Measurements from ENCODE around the gene SPECC1L. TPM values are rescaled to one million over a fixed set of nuclear protein-coding genes. Genes with fewer than 3 reads are reported as not detected.
"Not testable (repeated sequence)": the region's sequence is repeated elsewhere in the genome, so short reads cannot be mapped to it uniquely, and the experiment has no call there.

The SPECC1L gene
- total RNA-seq, 1 donor from 2014 or later = 35.9 TPM

DNA sequence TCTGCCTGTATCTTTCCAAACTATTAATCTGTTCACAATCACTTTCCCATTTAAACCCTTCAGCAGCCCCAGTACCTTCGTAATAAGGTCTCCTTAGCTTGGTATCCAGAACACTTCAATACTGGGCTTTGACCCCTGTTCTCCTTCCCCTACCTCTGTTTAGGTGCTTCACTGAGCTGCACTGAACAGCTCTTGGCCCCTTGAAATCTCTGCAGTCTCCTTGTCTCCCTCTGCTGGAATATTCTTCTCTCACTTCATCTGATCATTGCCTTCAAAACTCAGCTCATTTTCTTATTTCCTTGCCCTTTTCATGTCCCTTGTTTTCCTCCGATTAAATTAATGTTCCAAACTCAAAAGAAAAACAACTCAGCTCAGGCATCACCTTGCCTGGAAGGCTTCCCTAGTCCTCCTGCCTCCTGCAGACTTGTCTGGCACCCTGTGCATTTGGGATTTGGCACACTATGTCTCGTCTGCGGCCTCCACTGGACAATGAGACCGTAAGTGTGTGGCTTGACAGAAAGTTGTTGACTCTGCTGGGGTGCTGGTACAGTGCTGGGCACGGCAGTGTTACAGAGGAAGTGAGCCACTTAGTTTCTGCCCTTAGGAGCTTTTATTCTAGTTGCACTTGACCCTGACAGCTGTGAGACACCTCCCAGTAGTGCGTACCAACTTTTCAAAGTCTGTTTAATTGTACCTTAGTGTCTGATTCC is 4.2 kb downstream of the SPECC1L start:
- H3K27ac Mint-ChIP-seq; DNase-seq (ENCODE audit: low spot score); H3K4me3 Mint-ChIP-seq (ENCODE audit: low read depth); H3K27me3 Mint-ChIP-seq (ENCODE audit: low read depth); H3K9me3 Mint-ChIP-seq; intact Hi-C loops (cut with micrococcal nuclease): not testable (repeated sequence)
- Mint-ChIP-seq H3K4me1 (ENCODE audit: low read depth) (peaks cover 27% of the 10 kb centered on the region), H3K36me3 (ENCODE audit: low read depth) (peaks cover 28% of the 10 kb centered on the region)

DNA sequence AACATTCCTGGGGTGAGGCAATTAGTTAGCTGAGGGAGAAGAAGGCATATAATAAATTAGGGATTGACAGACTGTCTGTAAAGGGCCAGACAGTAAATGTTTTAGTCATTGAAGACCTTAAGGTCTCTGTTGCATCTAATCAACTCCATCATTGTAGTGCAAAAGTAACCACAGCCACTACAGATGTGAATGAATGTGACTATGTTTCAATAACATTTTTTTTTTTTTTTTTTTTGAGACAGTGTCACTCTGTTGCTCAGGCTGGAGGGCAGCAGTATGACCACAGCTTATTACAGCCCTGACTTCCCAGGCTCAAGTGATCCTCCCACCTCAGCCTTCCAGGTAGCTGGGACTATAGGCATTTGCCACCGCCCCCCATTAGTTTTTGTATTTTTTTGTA is 9.7 kb downstream of the SPECC1L start:
- H3K9me3 Mint-ChIP-seq; H3K4me3 Mint-ChIP-seq (ENCODE audit: low read depth); H3K27ac Mint-ChIP-seq; intact Hi-C loops (cut with micrococcal nuclease); DNase-seq (ENCODE audit: low spot score): not testable (repeated sequence)
- Mint-ChIP-seq H3K27me3 (ENCODE audit: low read depth) (peaks cover 14% of the 10 kb centered on the region), H3K4me1 (ENCODE audit: low read depth) (peaks cover 41% of the 10 kb centered on the region), H3K36me3 (ENCODE audit: low read depth) (peaks cover 39% of the 10 kb centered on the region)

DNA sequence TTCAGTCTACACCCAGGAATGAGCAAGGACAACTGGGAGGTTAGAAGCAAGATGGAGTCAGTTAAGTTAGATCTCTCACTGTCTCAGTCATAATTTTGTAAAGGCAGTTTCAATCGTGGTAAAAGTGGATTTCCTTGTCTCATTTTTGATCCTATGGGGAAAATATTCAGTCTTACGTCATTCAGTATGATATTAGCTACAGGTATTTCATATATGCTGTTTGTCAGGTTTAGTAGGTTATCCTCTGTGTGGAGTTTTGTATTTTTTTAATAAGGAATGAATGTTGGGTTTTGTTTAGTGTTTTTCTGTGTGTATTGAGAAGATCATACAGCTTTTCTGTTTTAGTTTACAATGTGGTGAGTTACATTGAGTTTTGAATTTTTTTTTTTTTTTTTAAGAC is 11.8 kb downstream of the SPECC1L start:
- DNase-seq (ENCODE audit: low spot score) = no peak
- intact Hi-C loops (cut with micrococcal nuclease) = no loop called here
- Mint-ChIP-seq H3K27ac (no peak overlapping the region), H3K4me1 (ENCODE audit: low read depth) (peaks cover 41% of the 10 kb centered on the region), H3K36me3 (ENCODE audit: low read depth) (peaks cover 30% of the 10 kb centered on the region), H3K9me3 (no peaks in the 10 kb centered on the region), H3K27me3 (ENCODE audit: low read depth) (peaks cover 14% of the 10 kb centered on the region), H3K4me3 (ENCODE audit: low read depth) (no peak overlapping the region)

DNA sequence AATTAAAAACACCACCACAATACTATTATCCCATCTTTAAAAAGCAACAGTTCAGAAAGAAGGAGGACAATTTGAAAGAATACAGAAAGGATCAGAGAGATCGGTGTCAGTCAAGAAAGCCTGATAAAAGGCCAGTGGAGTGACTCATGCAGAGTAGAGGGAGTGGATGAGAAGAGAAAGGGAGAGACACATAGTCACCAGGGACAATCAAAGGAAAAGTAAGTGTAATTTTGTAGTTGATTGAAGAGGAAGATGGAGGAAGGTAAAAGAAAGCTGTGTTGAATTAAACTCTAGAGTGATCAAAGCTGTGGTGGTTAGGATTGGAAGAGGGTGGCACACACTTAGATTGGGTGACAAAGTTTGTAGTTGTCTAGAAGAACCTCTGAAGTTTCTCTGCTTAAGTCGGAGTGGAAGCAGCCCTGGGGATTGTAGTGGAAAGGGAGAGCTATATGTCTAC is 14.1 kb downstream of the SPECC1L start:
- no peak for DNase-seq (ENCODE audit: low spot score)
- Mint-ChIP-seq H3K4me1 (ENCODE audit: low read depth) (peaks cover 42% of the 10 kb centered on the region), H3K27me3 (ENCODE audit: low read depth) (peaks cover 14% of the 10 kb centered on the region), H3K4me3 (ENCODE audit: low read depth) (peak overlapping the region; percentile 11), H3K9me3 (no peaks in the 10 kb centered on the region), H3K27ac (peak overlapping the region; percentile 69), H3K36me3 (ENCODE audit: low read depth) (peaks cover 28% of the 10 kb centered on the region)
- intact Hi-C loops (cut with micrococcal nuclease) = loop anchor here (1.0 kb wide), 1 partner anchor 21 kb away; no protein-coding TSS in a partner anchor

DNA sequence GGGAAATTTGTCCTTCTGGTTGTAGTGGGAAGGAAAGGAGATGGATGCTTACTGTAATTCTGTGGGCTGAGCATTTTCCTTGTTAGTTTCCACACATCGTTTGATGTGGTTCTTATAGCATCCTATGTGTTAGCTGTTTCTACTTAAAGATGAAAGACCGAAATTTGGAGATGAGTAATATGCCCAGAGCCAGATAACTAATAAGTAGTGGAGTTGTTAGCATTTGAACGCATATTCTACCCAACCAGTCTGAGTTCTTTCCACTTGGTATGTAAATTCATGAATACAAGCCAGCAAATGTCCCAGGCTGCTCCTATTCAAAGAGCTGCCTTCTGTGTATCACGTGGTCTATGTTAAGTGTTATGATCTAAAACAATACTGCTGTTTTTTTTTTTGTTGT is 14.6 kb downstream of the SPECC1L start:
- DNase-seq (ENCODE audit: low spot score) = no peak
- peaks cover 14% of the 10 kb centered on the region for H3K27me3 Mint-ChIP-seq (ENCODE audit: low read depth)

DNA sequence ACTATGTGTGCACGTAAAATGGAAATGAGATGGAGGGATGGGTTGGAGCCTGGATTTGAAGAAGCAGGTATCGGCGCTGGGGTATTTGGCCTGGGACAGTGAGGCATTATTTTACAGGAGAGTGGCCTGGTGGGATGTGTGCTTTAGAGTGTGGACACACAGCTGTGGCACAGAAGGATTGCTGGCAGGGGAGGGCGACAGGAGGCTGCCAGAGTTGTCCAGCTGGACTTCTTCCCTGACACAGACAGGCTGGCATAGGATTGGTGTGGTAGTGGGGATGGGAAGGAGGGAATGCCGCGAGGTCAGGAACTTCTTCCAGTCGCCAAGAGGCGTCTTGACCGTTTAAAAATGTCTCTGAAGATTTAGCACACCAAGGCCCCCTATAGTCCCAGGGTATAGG is 16.6 kb downstream of the SPECC1L start:
- intact Hi-C loops (cut with micrococcal nuclease); DNase-seq (ENCODE audit: low spot score); H3K4me3 Mint-ChIP-seq (ENCODE audit: low read depth); H3K9me3 Mint-ChIP-seq; H3K27ac Mint-ChIP-seq: not testable (repeated sequence)
- Mint-ChIP-seq H3K4me1 (ENCODE audit: low read depth) (peaks cover 37% of the 10 kb centered on the region), H3K36me3 (ENCODE audit: low read depth) (peaks cover 19% of the 10 kb centered on the region), H3K27me3 (ENCODE audit: low read depth) (peaks cover 11% of the 10 kb centered on the region)

More for the DNA sequence above, 14.6 kb downstream of the SPECC1L start:
- H3K4me1 Mint-ChIP-seq (ENCODE audit: low read depth) = peaks cover 40% of the 10 kb centered on the region
- H3K4me3 Mint-ChIP-seq (ENCODE audit: low read depth) = no peak overlapping the region
- peaks cover 28% of the 10 kb centered on the region for H3K36me3 Mint-ChIP-seq (ENCODE audit: low read depth)
- H3K27ac Mint-ChIP-seq = peak overlapping the region; percentile 69
- intact Hi-C loops (cut with micrococcal nuclease) = loop anchor here (1.0 kb wide), 1 partner anchor 20 kb away; no protein-coding TSS in a partner anchor
- no peaks in the 10 kb centered on the region for H3K9me3 Mint-ChIP-seq

DNA sequence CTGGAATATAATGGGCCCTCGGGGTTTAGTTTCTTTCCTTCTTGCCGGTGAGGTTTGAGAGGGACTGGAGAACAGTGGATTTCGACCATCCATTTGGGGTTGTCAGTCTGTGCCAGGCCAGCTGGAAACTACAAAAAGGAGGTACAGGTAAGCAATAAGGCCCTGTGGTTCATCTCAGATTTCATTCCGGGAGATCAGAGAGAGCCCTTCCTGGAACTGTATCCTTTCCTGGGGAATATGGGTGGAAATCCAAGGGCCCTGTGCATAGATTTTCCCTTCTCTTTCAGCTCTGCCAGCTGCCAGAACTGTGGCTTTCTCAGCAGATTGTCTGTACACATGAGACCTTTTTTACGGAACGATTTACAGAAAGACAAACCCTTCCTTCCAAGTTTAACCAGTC is 17.2 kb downstream of the SPECC1L start:
- intact Hi-C loops (cut with micrococcal nuclease); H3K27me3 Mint-ChIP-seq (ENCODE audit: low read depth); H3K27ac Mint-ChIP-seq; H3K9me3 Mint-ChIP-seq; H3K4me3 Mint-ChIP-seq (ENCODE audit: low read depth); DNase-seq (ENCODE audit: low spot score): not testable (repeated sequence)
- peaks cover 16% of the 10 kb centered on the region for H3K36me3 Mint-ChIP-seq (ENCODE audit: low read depth)
- peaks cover 33% of the 10 kb centered on the region for H3K4me1 Mint-ChIP-seq (ENCODE audit: low read depth)

DNA sequence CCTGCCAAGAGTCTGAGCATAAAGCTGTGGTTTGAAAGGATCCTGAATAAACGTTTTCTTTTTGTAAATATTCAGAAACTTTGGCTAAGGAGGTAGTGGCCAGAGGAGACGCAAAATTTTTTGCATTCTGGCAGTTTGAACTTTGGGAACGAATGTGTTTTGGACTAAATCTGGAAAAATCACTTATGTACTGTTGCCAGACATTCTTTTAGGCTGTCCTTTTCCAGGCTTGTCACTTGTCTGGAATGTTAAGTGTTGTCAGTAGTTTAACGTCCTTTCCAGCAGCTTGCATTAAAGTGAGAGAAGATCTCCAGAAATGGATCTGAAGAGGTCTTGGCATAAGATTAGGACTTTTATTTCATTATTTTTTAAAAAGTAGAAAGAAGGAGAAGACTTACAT is 18.5 kb downstream of the SPECC1L start:
- peaks cover 24% of the 10 kb centered on the region for H3K4me1 Mint-ChIP-seq (ENCODE audit: low read depth)
- H3K27me3 Mint-ChIP-seq (ENCODE audit: low read depth) = no peaks in the 10 kb centered on the region
- no peak for DNase-seq (ENCODE audit: low spot score)
- no peak overlapping the region for H3K4me3 Mint-ChIP-seq (ENCODE audit: low read depth)
- H3K27ac Mint-ChIP-seq = no peak overlapping the region
- intact Hi-C loops (cut with micrococcal nuclease) = no loop called here
- peaks cover 7% of the 10 kb centered on the region for H3K36me3 Mint-ChIP-seq (ENCODE audit: low read depth)
- no peaks in the 10 kb centered on the region for H3K9me3 Mint-ChIP-seq

DNA sequence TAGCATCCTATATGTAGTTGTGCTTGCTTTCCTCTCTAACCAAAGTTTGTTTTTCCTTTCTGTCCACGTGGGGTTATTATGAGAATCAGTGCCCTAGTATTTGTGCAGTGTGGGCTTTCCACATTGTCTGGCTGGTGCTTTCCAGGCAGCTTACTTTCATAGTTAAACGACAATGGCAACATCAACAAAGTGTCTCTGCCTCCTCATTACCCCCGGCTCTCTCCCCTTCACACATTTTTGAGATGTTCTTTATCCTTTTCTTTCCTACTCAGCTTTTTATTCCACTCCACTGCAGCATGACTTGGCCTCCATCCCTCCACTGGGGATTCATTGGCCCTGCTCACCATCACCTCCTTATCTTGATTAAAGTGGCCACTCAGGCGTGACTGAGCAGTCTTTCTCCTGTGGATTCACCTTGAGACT is 19.1 kb downstream of the SPECC1L start:
- no peak overlapping the region for H3K27ac Mint-ChIP-seq
- no peaks in the 10 kb centered on the region for H3K9me3 Mint-ChIP-seq
- no peaks in the 10 kb centered on the region for H3K27me3 Mint-ChIP-seq (ENCODE audit: low read depth)
- peaks cover 7% of the 10 kb centered on the region for H3K36me3 Mint-ChIP-seq (ENCODE audit: low read depth)
- no peak overlapping the region for H3K4me3 Mint-ChIP-seq (ENCODE audit: low read depth)
- intact Hi-C loops (cut with micrococcal nuclease) = no loop called here
- peaks cover 21% of the 10 kb centered on the region for H3K4me1 Mint-ChIP-seq (ENCODE audit: low read depth)
- DNase-seq (ENCODE audit: low spot score) = no peak

DNA sequence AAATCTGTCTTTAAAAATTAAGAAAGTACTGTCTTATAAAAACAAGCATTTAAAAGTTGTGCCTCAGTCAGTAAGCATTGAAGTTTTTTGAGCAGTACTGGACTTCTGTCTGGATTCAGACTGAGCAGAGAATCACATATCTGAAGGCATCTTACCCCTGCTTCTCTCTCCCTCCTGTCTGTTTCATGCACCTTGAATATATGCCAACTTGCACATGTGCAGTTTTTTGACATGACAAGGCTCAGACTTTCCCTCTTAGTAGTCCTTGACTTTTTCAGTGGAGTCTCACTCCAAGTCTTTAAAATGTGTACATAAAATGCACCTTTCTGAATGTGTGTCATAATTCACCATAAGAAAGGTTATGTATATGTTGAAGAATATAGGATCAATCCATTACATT is 19.8 kb downstream of the SPECC1L start:
- Mint-ChIP-seq H3K4me3 (ENCODE audit: low read depth) (no peak overlapping the region), H3K4me1 (ENCODE audit: low read depth) (peaks cover 14% of the 10 kb centered on the region), H3K36me3 (ENCODE audit: low read depth) (peaks cover 7% of the 10 kb centered on the region), H3K27ac (no peak overlapping the region), H3K27me3 (ENCODE audit: low read depth) (no peaks in the 10 kb centered on the region), H3K9me3 (no peaks in the 10 kb centered on the region)
- intact Hi-C loops (cut with micrococcal nuclease) = no loop called here
- no peak for DNase-seq (ENCODE audit: low spot score)

DNA sequence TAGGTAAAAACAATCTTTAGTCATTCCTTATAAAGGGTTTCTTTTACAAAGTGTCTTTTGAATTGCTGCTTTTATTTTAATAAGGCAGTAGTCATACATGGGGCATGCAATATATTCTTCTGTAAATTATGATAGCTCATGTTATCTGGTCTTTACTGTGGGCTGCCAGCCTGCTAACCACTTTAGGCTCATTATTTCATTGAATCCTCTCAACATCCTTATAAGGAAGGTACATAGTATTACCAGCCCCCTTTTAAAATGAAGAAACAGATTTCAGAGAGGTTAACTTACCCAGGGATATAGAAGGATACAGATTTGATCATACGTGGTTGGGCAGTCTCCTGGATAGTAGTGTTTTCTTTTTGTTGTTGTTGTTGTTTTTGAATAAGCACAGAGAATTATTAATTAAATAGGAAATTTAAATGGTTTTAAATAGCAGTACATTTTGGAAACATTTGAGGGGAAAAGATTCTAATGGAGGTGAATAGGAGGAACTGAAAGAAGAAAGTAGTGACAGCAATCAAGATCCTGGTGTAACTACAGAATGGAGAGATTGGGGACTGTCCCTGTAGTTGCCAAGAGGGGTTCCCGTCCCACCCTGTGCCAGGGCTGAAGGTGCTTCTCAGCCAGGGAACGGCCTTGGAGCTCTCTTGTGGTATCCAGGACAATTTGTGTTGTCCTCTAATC is 21.0 kb downstream of the SPECC1L start:
- Mint-ChIP-seq H3K4me3 (ENCODE audit: low read depth) (no peak overlapping the region), H3K4me1 (ENCODE audit: low read depth) (peaks cover 10% of the 10 kb centered on the region), H3K9me3 (no peaks in the 10 kb centered on the region), H3K27me3 (ENCODE audit: low read depth) (no peaks in the 10 kb centered on the region), H3K36me3 (ENCODE audit: low read depth) (peaks cover 7% of the 10 kb centered on the region), H3K27ac (no peak overlapping the region)
- intact Hi-C loops (cut with micrococcal nuclease) = no loop called here
- DNase-seq (ENCODE audit: low spot score) = no peak

DNA sequence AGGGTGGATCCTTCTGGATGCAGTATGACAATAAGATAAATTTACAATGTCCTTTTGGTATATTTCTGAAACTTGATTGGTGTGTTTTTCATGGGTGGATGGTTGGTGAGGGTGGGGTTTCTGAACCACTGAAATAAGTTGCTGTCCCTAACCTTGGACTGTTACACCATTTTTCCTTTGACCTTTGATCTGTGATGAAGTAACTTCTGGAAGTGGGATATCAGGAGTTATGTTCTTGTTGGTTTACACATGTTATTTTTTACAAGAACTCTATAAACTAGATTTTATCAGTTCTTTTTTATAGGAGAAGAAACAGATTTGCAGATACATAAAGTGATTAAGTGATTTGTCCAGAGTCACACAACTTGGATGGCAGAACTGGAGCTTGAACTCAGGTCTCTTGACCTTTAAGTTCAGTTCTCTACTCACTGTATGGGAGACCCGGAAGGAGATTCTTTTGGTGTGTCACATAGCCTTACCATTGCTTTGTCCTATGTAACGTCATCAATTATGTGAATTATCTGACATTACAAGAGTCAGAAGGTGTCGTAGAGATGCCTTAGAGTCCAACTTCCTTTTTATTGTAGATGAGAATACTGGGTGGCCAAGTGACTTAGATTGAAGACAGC is 21.7 kb downstream of the SPECC1L start:
- H3K36me3 Mint-ChIP-seq (ENCODE audit: low read depth); H3K4me3 Mint-ChIP-seq (ENCODE audit: low read depth); H3K27me3 Mint-ChIP-seq (ENCODE audit: low read depth); H3K9me3 Mint-ChIP-seq; intact Hi-C loops (cut with micrococcal nuclease); H3K27ac Mint-ChIP-seq; DNase-seq (ENCODE audit: low spot score): not testable (repeated sequence)
- H3K4me1 Mint-ChIP-seq (ENCODE audit: low read depth) = peaks cover 10% of the 10 kb centered on the region

DNA sequence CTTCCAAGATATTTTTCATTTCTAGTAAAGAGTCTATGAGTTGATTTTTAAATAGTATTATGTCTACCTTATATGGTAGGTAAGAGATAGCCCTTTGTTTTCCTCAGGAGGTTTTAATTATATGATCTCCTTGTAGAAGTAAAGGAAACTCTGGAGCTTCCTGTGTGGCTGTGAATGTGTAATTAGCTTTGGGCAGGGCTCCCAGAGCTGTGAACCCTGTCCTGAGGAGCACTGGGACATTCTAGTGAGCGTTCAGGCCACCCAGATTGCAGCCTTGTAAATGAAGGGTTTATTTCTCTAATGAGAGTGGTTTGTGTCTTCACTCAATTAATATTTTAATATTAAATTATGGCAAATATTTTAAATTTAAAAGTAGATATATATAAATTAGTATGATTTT is 24.3 kb downstream of the SPECC1L start:
- H3K36me3 Mint-ChIP-seq (ENCODE audit: low read depth); H3K27ac Mint-ChIP-seq; H3K27me3 Mint-ChIP-seq (ENCODE audit: low read depth); DNase-seq (ENCODE audit: low spot score); intact Hi-C loops (cut with micrococcal nuclease); H3K9me3 Mint-ChIP-seq; H3K4me3 Mint-ChIP-seq (ENCODE audit: low read depth): not testable (repeated sequence)
- H3K4me1 Mint-ChIP-seq (ENCODE audit: low read depth) = peaks cover 13% of the 10 kb centered on the region
